Amniotic epithelial cell (primary cell): ENCODE measurements around the gene ZFAND3.

ENCODE experiments used
- DNase-seq: peaks from one replicate; pipeline ENCODE4 v3.0.0-alpha.2; 2010; ENCODE audit warnings: low read depth

The ZFAND3 gene

GRCh38 chr6:38049861-38050397, 230.4 kb downstream of the ZFAND3 start:
- DNase-seq: peak; percentile 40

DNA sequence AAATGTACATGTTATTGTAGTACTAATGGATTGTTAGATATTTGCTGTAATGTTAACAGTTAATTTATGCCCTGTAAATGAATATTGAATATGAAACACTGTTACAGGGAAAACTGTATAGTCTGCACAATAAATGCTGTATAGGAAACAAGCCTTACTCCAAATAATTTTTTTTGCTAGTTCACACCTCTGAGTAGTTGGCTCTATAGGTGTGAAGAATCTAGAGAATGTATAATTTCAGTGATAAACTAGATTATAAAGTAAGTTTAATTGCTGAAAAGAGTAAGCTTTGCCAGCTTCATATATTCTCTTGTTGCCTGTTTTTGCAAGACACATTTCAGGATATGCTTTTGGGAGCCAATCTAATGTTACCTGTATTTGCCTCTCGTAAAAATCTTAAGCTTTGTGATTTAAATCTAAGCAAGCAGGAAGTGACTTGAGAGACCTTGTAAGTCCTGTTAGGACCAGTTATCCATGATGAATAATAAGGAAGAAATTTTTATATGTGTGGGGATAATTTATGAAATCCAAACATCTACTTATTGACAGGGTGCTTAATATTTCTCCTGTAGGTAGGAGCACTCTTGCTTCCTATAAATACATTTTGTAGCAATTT, 232.4 kb downstream of the ZFAND3 start:
- no peak for DNase-seq

DNA sequence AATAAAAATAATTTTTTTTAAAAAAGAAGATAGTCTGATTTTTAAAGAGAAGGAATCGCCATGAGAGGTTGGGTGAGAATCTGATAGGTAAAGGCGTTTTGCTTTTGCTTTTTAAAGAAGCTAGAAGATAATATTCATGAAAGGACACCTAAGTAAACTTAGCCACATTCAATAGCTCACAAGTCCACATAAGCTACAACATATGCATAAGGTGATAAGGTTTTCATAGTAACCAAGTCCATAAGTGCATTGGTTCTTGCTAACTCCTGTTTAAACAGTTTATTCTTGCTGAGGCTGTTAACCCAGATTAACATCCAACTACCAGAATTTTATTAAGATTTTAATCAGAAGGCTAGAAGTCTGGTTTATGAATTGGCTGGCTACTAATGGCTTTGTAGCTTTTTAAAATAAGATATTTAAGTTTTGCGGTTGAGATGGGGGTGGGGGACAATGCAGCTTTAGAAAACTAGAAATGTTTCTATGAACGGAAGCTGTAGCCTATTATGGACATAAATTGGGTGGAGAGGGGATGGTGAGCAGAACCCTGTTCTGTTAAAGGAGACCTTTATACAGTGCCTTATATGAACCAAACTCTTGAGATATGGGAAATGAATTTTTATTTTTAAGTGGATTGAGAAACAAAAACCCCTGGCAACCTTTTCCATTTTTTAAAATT, 235.1 kb downstream of the ZFAND3 start:
- DNase-seq: no peak

DNA sequence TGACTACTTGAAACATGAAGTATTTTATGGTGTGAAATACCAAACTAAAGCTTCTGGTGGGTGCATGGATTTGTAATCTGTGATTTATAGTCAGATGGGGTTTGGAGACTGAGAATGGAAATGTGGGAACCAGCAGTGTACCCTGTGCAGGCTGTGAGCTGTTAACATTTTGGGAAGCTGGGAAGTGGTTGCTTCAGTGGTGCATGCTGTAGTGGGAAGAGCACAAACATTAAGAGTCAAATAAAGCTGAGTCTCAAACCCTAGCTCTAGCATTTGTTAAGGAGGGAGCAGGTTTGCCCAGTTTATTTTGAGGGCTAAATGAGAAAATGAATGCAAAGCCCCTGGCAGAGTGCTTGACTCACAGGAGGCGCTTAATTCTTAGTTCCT, 235.7 kb downstream of the ZFAND3 start:
- DNase-seq: no peak

GRCh38 chr6:38056361-38056760, 236.8 kb downstream of the ZFAND3 start:
- peak; percentile 21 for DNase-seq

GRCh38 chr6:38057994-38058393, 238.5 kb downstream of the ZFAND3 start:
- DNase-seq: peak; percentile 78

DNA sequence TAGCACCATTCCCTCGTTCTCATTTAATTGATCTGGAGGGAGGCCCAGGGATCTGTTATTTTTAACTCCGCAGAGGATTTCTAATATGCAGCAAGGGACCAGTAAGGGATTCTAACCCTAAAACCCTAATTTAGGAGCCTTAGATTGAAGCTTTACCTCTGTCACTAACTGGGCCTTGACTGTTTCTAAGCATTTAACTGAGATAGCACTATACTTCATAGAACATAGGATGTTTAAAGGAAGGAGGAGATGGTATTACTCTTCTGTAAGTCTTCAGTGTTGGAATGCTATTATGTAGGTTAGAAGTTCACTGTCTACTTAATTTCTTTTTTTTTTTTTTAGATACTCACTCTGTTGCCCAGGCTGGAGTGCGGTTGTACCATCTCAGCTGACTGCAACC, 242.5 kb downstream of the ZFAND3 start:
- DNase-seq: no peak

- no peak for DNase-seq
Observed at GRCh38 chr6:38063973-38064372, 244.4 kb downstream of the ZFAND3 start.

- peak; percentile 66 for DNase-seq
Observed at GRCh38 chr6:38064431-38064830, 244.9 kb downstream of the ZFAND3 start.

- DNase-seq: no peak
Observed at GRCh38 chr6:38065734-38066305, 246.3 kb downstream of the ZFAND3 start.

- no peak for DNase-seq
Observed at GRCh38 chr6:38067263-38067980, 247.9 kb downstream of the ZFAND3 start.

GRCh38 chr6:38068854-38069590, 249.5 kb downstream of the ZFAND3 start:
- DNase-seq: no peak

- DNase-seq: no peak
Observed at GRCh38 chr6:38077488-38078030, 258.0 kb downstream of the ZFAND3 start.

- no peak for DNase-seq
Observed at GRCh38 chr6:38078671-38079070, 259.1 kb downstream of the ZFAND3 start.

DNA sequence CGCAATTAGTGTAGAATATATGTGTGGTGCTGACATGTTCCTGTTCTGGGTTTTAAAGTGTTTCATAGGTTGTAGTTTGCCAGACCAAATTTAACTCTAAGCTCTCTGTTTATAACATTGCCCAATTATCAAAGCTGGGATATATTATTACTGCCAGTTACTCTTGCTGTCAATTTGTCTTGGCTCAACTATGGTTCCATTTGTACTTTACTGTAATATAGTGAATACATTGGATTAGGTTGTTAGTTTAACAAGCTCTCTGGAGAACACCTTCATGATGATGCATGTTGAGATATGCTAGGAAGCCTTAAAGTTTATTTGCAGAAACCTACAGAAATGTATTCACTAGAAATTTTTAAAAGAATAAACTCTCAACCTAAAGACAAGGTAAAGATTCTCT, 259.6 kb downstream of the ZFAND3 start:
- DNase-seq: no peak

DNA sequence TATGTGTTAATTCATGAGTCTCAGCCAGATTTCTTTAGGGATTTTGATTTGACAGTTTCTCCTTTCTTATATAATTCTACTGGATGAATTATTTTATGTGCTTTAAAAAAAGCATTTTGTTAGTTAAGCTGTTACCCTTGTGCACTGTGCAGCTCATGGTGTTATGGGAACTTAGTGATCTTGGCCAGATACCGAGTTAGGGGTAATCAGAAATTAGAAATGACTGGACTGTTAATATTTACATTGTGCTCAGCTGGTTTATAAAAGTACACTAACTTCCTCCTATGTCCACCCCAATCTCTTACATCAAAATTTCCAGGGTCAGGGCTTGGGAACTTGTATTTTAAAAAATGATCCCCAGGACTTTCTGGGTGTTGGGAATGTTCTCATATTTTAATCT, 260.0 kb downstream of the ZFAND3 start:
- no peak for DNase-seq

- no peak for DNase-seq
Observed at GRCh38 chr6:38080360-38080759, 260.8 kb downstream of the ZFAND3 start.

DNA sequence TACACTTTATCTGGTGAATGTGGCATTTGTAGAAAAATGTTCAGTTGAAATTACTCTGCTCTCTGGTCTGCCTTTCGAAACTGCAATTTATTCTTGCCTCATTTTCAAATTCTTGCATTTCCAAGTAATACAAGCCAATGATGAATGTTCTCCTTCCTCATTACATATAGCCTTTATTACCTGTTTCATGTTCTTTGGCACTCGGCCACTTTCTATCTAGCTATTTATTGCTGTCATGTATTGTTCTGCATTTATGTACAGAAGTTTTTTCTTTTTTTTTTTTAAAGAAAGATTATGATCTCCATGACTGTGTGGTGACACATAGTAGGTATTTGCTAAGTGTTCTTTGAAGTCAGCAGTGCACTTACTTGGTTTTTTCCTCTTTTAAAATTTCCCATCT, 261.4 kb downstream of the ZFAND3 start:
- DNase-seq: peak; percentile 68

DNA sequence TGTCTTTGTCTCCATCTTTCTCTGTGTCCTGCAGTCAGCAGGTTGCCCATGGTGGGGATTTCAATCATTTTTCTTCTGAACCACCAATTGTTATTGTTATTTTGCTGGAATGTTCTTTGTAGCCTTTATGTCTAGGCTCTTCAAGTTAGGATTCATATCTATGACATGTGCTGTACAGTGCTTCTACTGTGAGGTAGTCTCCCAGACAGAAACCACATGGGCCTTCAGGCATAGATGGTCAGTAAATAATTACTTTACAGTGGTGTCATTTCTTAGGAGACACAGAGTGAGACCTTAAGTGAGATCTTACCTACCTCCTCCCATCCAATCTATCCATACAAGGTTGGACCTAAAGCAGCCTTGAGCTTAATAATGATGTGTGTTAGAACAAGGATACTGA, 265.5 kb downstream of the ZFAND3 start:
- DNase-seq: no peak

GRCh38 chr6:38086346-38086745, 266.8 kb downstream of the ZFAND3 start:
- DNase-seq: no peak

DNA sequence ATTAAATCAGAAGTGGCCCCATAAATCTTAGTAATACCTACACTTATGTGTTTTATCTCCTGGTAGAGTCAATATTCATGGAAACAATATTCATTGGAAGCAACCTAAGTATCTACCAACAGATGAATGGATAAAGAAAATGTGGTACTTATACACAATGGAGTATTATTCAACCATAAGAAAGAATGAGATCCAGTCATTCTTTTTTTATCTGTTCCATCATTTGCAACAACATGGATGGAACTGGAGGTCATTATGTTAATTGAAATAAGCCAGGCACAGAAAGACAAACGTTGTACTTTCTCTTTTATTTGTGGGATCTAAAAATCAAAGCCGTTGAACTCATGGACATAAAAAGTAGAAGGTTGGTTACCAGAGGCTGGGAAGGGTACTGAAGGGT, 268.5 kb downstream of the ZFAND3 start:
- DNase-seq: no peak

DNA sequence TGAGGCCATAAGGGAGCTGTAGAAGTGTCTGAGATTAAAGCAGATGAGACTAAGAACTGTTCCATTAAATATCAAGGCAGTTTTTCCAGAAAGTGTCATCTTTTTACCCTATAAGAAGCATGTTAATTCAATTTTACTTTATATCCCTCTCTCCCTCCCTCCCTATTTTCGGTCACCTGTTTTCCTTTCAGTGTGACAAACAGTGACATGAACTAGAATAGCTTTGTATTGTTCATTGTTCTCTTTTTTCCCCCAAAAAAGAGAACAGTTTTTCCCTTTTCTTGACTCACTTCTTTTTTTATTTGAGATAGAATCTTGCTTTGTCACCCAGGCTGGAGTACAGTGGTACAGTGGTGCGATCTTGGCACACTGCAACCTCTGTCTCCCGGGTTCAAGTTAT, 269.3 kb downstream of the ZFAND3 start:
- no peak for DNase-seq
